Effector CD8-positive, alpha-beta T cell (primary cell): ENCODE measurements around the gene PRICKLE1.

ENCODE experiments used
- DNase-seq: peaks from one replicate; lab custom pipeline; 2025; lab: John Stamatoyannopoulos, UW

Gene PRICKLE1

DNA sequence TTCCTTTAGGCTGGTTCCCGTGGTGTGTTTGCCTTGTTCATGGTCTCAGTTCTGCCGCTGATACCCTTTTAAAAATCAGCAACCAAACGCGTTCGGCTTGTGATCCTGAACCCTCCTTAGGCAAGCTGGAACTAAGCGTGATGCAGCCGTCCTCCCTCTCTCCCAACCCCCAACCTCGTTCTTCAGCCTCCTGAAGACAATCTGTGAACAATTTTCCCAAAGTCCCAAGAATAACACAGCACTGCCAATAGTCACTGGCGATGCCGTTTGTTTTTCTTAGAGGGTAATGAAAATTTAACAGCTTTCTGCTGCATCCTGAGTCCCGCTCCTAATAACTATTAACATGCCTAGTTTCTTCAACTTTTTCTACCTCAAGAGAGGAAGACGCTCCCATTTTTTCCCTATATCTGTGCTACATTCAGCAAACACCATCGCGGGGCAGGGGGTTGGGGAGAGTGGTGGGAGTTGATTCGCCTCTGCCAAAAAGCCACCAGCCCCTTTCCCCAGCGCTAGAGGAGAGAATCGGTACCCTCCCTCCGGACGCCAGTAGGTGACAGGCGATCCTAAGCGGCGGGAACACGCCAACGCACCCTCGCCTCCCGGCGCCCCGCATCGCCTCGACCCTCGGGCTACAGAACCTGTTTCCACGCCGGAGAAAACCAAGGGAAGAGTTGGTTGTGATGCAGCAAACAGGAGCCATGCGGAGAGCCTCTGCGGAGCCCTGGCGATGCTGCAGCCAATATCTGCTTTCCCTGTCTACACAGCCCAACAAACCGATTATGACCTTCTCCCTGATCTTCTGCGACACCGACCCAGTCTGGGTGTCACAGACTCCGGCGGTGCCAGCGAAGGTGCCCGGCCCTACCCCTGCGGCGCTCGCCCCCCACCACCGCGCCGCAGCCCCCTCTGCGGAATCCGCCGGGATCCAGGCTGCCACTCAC is 752 bp downstream of the PRICKLE1 start:
- DNase-seq: no peak

DNA sequence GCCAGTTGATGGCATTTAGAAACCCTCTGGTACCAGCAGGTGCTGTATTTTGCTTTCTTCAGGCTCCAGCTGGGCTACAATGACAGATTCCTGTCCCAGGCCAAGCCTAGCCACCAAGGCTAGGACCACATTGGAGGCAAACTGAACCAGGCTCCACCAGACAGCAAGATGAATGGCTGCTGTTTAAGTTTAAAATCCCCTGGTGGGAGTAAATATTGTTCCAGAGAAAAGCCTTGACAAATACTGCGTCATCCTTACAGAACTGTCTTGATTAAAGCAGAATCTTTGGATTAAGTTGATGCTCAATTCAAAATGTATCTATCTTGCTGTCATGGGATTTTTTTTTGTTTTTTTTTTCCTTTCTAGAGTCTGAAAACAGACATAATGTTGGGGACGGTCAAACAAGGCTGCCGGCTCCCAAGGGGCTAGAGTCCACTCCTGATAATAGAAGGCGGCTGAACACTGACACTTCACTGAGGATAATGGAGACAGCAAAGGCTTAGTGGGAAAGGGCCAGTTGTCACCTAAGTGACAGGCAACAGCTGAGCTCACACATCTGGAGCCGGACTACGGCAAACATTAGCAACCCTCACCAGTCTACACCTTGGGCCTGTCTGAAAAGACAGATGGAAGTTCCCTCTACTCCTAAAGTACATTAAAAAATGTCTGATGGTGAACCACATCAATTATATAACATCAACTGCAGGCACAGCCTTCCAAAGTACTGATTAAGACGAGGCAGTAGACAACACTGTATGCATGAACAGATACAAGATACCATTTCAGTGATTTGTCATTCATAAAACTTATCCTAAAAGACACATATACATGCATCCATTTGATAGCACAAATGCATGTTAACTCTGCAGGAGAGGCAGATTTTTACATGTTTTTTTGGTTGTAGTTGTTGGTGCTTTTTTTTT is 1.7 kb downstream of the PRICKLE1 start:
- no peak for DNase-seq

DNA sequence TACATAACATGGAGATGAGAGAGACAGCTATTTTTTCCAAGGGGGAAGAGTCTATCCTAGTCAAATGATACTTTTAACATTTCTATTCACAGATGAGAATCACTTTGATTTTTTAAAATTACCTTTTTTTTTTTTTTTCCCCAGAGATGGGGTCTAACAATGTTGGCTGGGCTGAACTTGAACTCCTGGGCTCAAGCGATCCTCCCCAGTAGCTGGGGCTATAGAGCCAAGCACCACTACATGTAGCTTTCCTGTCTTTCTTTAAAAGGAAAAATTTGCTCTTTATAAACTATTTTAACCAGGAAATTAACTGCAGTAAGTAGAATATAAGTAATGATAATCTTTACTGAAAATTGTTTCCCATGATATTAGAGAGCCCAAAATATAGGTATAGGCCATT is 3.3 kb downstream of the PRICKLE1 start:
- DNase-seq: no peak

GRCh38 chr12:42585841-42586216 is 3.7 kb downstream of the PRICKLE1 start:
- DNase-seq: no peak

GRCh38 chr12:42585154-42585840 is 4.2 kb downstream of the PRICKLE1 start:
- DNase-seq: no peak

- DNase-seq: no peak
Observed at GRCh38 chr12:42584651-42585111, 4.9 kb downstream of the PRICKLE1 start.

- no peak for DNase-seq
Observed at GRCh38 chr12:42583016-42583415, 6.5 kb downstream of the PRICKLE1 start.

- no peak for DNase-seq
Observed at GRCh38 chr12:42582498-42582897, 7.0 kb downstream of the PRICKLE1 start.

DNA sequence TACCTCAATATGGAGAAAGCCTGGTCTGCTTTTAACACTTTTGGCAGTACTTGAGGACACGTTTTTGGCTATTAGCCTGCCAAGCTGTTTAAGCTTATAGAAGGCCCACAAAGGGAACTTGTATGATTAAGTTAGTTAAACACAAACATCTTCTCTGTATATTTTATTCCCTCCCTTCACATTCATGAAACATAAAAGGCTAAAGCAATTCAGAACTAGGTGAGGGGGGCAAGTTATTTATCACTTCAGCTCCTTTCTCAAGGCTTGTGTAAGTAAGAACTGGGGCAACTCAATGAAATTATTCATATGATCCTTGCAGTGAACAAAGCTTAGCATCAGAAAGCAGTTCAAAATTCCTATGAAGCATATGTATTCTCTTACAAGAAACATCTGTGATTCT is 7.5 kb downstream of the PRICKLE1 start:
- no peak for DNase-seq

GRCh38 chr12:42576374-42576773 is 13.2 kb downstream of the PRICKLE1 start:
- no peak for DNase-seq

DNA sequence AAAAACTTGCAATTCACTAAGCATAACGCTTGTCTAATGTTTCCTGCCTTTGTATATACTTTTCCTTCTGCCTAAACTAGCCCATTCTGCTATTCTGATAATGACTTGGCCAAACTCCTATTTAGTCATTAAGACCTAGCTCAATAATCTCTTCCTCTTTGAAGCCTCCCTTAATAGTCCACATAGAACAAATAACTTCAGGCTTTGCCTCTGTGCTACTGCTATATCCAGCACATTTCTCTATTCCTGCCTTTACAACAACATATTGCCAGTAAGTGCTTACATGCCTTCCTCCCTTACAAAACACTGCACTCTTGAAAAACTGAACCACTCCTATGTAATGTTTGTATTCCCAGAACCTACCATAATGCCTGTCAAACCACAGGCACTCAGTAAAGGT is 13.8 kb downstream of the PRICKLE1 start:
- DNase-seq: no peak

- DNase-seq: no peak
Observed at GRCh38 chr12:42574851-42575266, 14.7 kb downstream of the PRICKLE1 start.

- no peak for DNase-seq
Observed at GRCh38 chr12:42571327-42572009, 18.1 kb downstream of the PRICKLE1 start.

- no peak for DNase-seq
Observed at GRCh38 chr12:42570076-42570475, 19.5 kb downstream of the PRICKLE1 start.

GRCh38 chr12:42568952-42569915 is 20.3 kb downstream of the PRICKLE1 start:
- DNase-seq: no peak

- DNase-seq: no peak
Observed at GRCh38 chr12:42565633-42566032, 23.9 kb downstream of the PRICKLE1 start.

GRCh38 chr12:42564996-42565395 is 24.6 kb downstream of the PRICKLE1 start:
- DNase-seq: no peak

DNA sequence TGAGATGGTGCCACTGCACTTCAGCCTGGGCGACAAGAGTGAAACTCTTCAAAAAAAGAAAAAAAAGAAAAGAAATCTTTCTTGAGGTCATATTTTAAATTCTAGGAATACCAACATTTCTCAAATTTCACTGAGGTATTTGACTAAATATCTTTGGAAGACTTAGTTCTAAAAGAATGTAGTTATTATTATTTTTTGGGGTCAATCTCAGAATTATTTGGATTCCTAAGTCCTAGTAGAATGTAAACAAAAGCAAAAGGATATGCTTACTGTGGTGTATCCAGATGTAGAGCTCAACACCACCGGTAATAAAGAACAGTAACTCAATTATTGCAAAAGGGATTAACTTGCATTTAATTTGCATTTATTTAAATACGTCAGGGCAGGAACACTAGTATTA is 25.0 kb downstream of the PRICKLE1 start:
- DNase-seq: no peak

DNA sequence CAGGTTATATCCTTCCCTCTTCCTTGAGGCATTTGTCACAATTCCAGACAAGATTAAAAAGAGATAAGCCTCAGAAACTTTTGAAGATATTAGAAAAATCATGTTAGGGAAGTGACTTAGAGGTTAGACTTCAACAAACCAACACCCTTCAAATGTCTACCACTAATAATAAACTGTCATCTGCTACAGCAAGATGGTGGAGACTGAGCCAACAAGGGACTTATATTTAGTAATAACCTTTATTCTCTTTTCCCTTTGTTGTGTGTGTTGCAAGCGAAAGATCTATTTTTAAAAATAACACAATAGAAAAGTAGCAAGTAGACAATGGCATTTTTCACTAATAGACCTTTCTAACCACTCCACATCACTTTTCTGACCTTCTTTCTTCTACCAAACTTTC is 28.6 kb downstream of the PRICKLE1 start:
- DNase-seq: no peak

- no peak for DNase-seq
Observed at GRCh38 chr12:42557586-42558172, 31.9 kb downstream of the PRICKLE1 start.
